GM23248 (cell line): Measurements from ENCODE around the gene CSNK2A3.

Experiments
- EZH2 ChIP-seq: fragments of 200-600 bp; sonication (generic); IDR thresholded peaks from 2 replicates; pipeline ENCODE4 v1.6.1; 2018; ENCODE audit warnings: antibody characterized with exemption, mild to moderate bottlenecking; ENCODE audit not compliant: insufficient read depth, poor library complexity, severe bottlenecking
- EZH2phosphoT487 ChIP-seq: fragments of 200-600 bp; sonication (generic); IDR thresholded peaks from 2 replicates; pipeline ENCODE4 v1.6.1; 2018; ENCODE audit warnings: antibody characterized with exemption, moderate library complexity, mild to moderate bottlenecking, low read depth; ENCODE audit not compliant: insufficient read depth

GRCh38 chr11:11306855-11307254, 46.2 kb downstream of the CSNK2A3 start:
- TF ChIP-seq EZH2 (no peak), EZH2phosphoT487 (no peak)
